A673 (cell line): ENCODE measurements around the gene RCAN3. TPM values are rescaled to one million over a fixed set of nuclear protein-coding genes. Genes with fewer than 3 reads are reported as not detected.

Experiments used
- BruUV-seq: library from RNA; stranded (reverse); fragments of 400-500 nt; replicated peaks from 2 replicates; lab custom pipeline; 2021; lab: Mats Ljungman, UMichigan
- CTCF ChIA-PET: fragments of 300-600 bp; sonication (Branson Sonifier 250); formaldehyde crosslinking; loops from one replicate; lab custom pipeline; 2022; ENCODE audit warnings: antibody characterized with exemption; lab: Charles Lee
- POLR2A ChIA-PET: fragments of 300-600 bp; sonication (Branson Sonifier 250); formaldehyde crosslinking; loops from one replicate; lab custom pipeline; 2022; ENCODE audit warnings: antibody characterized with exemption; ENCODE audit not compliant: low non-redundant PET; lab: Charles Lee
- DNase-seq: peaks from one replicate; pipeline ENCODE4 v3.0.0-alpha.2; 2015; ENCODE audit warnings: low spot score
- H3K27ac ChIP-seq: fragments of 200-600 bp; sonication (generic); 2 replicates; pipeline ENCODE4 v1.5.1; 2016; ENCODE audit warnings: mixed run types, low read depth, mild to moderate bottlenecking, mixed read lengths, antibody characterized with exemption, low read length; ENCODE audit not compliant: poor library complexity, severe bottlenecking
- H3K27me3 ChIP-seq: fragments of 200-600 bp; sonication (generic); replicated peaks from 2 replicates; pipeline ENCODE4 v1.6.1; 2017; ENCODE audit warnings: mixed run types, low read depth, mild to moderate bottlenecking, mixed read lengths, antibody characterized with exemption, low read length; ENCODE audit not compliant: insufficient read depth, poor library complexity
- H3K36me3 ChIP-seq: fragments of 200-600 bp; sonication (generic); 2 replicates; pipeline ENCODE4 v1.6.1; 2016; ENCODE audit warnings: mixed run types, mild to moderate bottlenecking, mixed read lengths, antibody characterized with exemption, low read length; ENCODE audit not compliant: insufficient read depth, poor library complexity, severe bottlenecking
- H3K4me1 ChIP-seq: fragments of 200-600 bp; sonication (generic); 2 replicates; pipeline ENCODE4 v1.6.1; 2017; ENCODE audit warnings: mixed run types, mild to moderate bottlenecking, mixed read lengths, antibody characterized with exemption, low read length; ENCODE audit not compliant: insufficient read depth, poor library complexity, severe bottlenecking
- H3K4me3 ChIP-seq: fragments of 200-600 bp; sonication (generic); 2 replicates; pipeline ENCODE4 v1.5.1; 2016; ENCODE audit warnings: low read depth, mixed run types, mild to moderate bottlenecking, mixed read lengths, low read length; ENCODE audit not compliant: poor library complexity, severe bottlenecking
- H3K9me3 ChIP-seq: fragments of 200-600 bp; sonication (generic); 2 replicates; pipeline ENCODE4 v1.6.1; 2016; ENCODE audit warnings: mixed run types, low read depth, mild to moderate bottlenecking, mixed read lengths, antibody characterized with exemption, low read length; ENCODE audit not compliant: poor library complexity, severe bottlenecking
- EZH2 ChIP-seq: fragments of 200-600 bp; sonication (generic); IDR thresholded peaks from 2 replicates; pipeline ENCODE4 v1.6.1; 2017; ENCODE audit warnings: borderline replicate concordance, low read depth, mild to moderate bottlenecking, mixed read lengths, antibody characterized with exemption, low read length; ENCODE audit not compliant: poor library complexity, severe bottlenecking
- intact Hi-C: fragments of 100-400 bp; cut with micrococcal nuclease; formaldehyde crosslinking; loops from one replicate; pipeline ENCODE4 v1.10.0; 2022; ENCODE audit not compliant: unreplicated experiment
- total RNA-seq: library from RNA; stranded (reverse); gene quantifications from 2 replicates; pipeline ENCODE4 v1.2.3, GENCODE V29; 2021
- TF ChIP-seq, protein P1 (sequence below): fragments of 300-800, 200-600 bp; sonication (generic); conservative IDR thresholded peaks from 2 replicates; pipeline ENCODE4 v1.5.1; 2017; ENCODE audit warnings: low read depth, mild to moderate bottlenecking, antibody characterized with exemption, low read length, moderate library complexity, mixed read lengths

Gene RCAN3
- total RNA-seq, 1 experiment from 2014 or later, result 7.4 TPM

DNA sequence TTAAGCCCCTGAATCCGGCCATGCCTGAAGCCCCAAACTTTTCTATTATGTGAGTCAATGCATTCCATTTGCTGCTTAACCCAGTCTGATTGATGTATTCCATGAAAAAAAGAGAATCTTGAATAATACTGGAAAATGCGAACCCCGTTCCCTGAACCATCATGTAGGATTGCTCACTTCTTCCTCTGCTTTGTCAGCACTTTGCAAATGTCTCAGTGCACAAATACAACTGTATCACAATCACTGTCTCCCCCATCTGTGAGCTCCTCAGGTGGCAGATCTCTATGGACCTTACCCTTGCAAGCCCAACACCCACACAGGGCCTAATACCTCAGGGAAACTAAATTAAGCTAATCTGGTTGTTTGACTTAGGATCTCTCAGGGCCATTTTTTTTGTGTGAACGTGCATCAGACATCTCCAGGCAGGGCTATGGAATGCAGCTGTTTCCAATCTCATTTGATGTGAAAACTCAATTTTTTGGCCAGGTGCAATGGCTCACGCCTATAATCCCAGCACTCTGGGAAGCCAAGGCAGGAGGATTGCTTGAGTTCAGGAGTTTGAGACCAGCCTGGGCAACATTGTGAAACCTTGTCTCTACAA is 2.1 kb upstream of the RCAN3 start:
- no peaks in the 10 kb centered on the region for H3K4me1 ChIP-seq
- BruUV-seq, result no TSS peak
- intact Hi-C loops, result no loop called here
- ChIA-PET POLR2A (no interaction called here), CTCF (interaction anchor here (0.6 kb wide), 1 partner anchor 9 kb away, joined by 3 read pairs; no protein-coding TSS in a partner anchor)
- DNase-seq, result no peak
- H3K4me3 ChIP-seq, result no peak overlapping the region
- no peaks in the 10 kb centered on the region for H3K27me3 ChIP-seq
- TF ChIP-seq, protein P1, sequence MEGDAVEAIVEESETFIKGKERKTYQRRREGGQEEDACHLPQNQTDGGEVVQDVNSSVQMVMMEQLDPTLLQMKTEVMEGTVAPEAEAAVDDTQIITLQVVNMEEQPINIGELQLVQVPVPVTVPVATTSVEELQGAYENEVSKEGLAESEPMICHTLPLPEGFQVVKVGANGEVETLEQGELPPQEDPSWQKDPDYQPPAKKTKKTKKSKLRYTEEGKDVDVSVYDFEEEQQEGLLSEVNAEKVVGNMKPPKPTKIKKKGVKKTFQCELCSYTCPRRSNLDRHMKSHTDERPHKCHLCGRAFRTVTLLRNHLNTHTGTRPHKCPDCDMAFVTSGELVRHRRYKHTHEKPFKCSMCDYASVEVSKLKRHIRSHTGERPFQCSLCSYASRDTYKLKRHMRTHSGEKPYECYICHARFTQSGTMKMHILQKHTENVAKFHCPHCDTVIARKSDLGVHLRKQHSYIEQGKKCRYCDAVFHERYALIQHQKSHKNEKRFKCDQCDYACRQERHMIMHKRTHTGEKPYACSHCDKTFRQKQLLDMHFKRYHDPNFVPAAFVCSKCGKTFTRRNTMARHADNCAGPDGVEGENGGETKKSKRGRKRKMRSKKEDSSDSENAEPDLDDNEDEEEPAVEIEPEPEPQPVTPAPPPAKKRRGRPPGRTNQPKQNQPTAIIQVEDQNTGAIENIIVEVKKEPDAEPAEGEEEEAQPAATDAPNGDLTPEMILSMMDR, result no peak
- TF ChIP-seq EZH2, result no peak
- no peaks in the 10 kb centered on the region for H3K9me3 ChIP-seq
- no peak overlapping the region for H3K27ac ChIP-seq
- no peaks in the 10 kb centered on the region for H3K36me3 ChIP-seq

- no peak for DNase-seq
- intact Hi-C loops, result loop anchor here (1.0 kb wide), 1 partner anchor 86 kb away; the partner anchor contains the start of gene NIPAL3
Measured at GRCh38 chr1:24501371-24502064, 1.1 kb upstream of the RCAN3 start.

GRCh38 chr1:24502065-24502708 is 449 bp upstream of the RCAN3 start:
- ChIA-PET POLR2A (no interaction called here), CTCF (interaction anchor here (0.6 to 1.5 kb wide), 3 partner anchors 21 to 86 kb away, joined by 4 to 5 read pairs (median 4); partner anchors contain the start of gene NIPAL3)
- Histone ChIP-seq H3K9me3 (no peaks in the 10 kb centered on the region), H3K27me3 (no peaks in the 10 kb centered on the region), H3K4me3 (peak overlapping the region; percentile 64), H3K27ac (peak overlapping the region; percentile 52), H3K4me1 (no peaks in the 10 kb centered on the region), H3K36me3 (no peaks in the 10 kb centered on the region)
- peak; percentile 51 for DNase-seq
- no TSS peak for BruUV-seq
- intact Hi-C loops, result loop anchor here (1.0 kb wide), 1 partner anchor 87 kb away; the partner anchor contains the start of gene NIPAL3
- no peak for TF ChIP-seq EZH2
- TF ChIP-seq, protein P1, result no peak

More at GRCh38 chr1:24501371-24502064, 1.1 kb upstream of the RCAN3 start:
- H3K9me3 ChIP-seq, result no peaks in the 10 kb centered on the region
- no peak for TF ChIP-seq EZH2
- TF ChIP-seq, protein P1, result no peak
- ChIA-PET CTCF (interaction anchor here (0.6 to 1.5 kb wide), 5 partner anchors 10 to 316 kb away, joined by 3 to 5 read pairs (median 4); partner anchors contain the start of gene NIPAL3), POLR2A (no interaction called here)
- no peaks in the 10 kb centered on the region for H3K36me3 ChIP-seq
- BruUV-seq, result no TSS peak
- H3K4me1 ChIP-seq, result no peaks in the 10 kb centered on the region
- peak overlapping the region; percentile 64 for H3K4me3 ChIP-seq
- H3K27ac ChIP-seq, result no peak overlapping the region
- no peaks in the 10 kb centered on the region for H3K27me3 ChIP-seq
